GM12872 (cell line): Measurements from ENCODE around the gene DLGAP3.
A peak's percentile ranks its signal among the peaks of the same experiment; 100 is the strongest.

Experiments used
- TF ChIP-seq, protein P1 (sequence below): IDR thresholded peaks from 3 replicates; pipeline ENCODE4 v1.5.1; 2011; ENCODE audit warnings: low read depth, mild to moderate bottlenecking, low read length, moderate library complexity; ENCODE audit not compliant: insufficient read depth

DLGAP3 gene

DNA sequence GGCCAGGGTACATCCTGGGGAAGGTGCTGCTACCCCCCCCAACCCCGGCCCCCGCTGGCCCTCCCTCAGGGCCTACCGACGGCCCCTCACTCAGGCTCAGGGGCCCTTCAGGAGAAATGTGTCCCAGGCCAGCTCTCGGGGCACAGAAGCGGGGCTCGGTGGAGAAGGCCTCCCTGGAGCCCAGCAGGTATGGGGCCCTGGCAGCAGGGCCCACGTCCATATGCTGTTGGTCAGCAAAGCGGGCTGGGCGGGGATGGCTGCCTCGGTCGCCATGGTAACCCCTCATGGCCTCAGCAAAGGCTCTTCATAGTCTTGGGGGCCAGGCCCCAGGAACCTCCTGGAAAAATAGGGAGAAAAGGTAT lies 24.4 kb downstream of the DLGAP3 start:
- TF ChIP-seq, protein P1, sequence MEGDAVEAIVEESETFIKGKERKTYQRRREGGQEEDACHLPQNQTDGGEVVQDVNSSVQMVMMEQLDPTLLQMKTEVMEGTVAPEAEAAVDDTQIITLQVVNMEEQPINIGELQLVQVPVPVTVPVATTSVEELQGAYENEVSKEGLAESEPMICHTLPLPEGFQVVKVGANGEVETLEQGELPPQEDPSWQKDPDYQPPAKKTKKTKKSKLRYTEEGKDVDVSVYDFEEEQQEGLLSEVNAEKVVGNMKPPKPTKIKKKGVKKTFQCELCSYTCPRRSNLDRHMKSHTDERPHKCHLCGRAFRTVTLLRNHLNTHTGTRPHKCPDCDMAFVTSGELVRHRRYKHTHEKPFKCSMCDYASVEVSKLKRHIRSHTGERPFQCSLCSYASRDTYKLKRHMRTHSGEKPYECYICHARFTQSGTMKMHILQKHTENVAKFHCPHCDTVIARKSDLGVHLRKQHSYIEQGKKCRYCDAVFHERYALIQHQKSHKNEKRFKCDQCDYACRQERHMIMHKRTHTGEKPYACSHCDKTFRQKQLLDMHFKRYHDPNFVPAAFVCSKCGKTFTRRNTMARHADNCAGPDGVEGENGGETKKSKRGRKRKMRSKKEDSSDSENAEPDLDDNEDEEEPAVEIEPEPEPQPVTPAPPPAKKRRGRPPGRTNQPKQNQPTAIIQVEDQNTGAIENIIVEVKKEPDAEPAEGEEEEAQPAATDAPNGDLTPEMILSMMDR: no peak

DNA sequence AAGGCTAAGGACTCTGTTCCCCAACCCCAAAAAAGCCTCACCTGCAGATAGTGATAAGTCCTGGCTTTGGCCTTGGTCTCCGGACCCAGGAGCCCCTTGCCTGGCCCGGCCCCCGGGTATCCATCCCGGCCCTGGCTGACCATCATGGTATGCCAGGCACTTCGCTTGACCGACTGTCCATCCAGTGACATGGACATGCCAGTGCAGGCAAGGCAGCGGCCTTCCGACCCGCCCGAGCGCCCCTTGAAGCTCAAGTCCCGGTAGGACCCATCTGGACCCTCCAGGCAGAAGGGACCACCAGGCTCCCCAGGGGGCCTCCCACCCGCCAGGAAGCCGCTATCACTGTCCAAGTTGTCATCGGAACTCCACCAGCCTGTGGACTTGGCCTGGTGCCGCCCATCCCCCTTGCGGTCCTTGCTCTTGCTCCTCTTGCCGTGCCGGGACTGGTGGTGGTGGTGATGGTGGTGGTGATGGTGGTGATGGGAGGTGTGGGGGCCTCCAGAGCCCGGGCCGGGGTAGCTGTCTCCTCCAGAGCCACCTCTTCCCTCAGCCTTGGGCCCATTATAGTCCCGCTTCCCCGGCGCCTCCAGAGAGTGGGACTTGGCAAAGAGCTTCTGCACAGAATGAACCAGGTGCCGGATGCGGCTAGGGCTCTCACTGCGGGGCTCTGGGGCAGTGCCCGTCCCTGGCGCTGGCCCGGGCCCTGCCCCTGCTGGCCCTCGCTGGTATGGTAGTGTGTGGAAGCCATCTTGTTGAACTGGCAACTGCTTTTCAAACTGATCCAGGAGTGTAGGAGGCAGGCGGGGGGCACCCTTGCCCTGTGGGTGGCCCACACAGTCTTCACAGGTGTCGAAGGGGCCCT lies 25.0 kb downstream of the DLGAP3 start:
- TF ChIP-seq, protein P1: 0 out of 3 replicates have a peak, but pooled peaks have one; percentile 10

GRCh38 chr1:34901919-34902318 lies 27.5 kb downstream of the DLGAP3 start:
- TF ChIP-seq, protein P1: no peak

DNA sequence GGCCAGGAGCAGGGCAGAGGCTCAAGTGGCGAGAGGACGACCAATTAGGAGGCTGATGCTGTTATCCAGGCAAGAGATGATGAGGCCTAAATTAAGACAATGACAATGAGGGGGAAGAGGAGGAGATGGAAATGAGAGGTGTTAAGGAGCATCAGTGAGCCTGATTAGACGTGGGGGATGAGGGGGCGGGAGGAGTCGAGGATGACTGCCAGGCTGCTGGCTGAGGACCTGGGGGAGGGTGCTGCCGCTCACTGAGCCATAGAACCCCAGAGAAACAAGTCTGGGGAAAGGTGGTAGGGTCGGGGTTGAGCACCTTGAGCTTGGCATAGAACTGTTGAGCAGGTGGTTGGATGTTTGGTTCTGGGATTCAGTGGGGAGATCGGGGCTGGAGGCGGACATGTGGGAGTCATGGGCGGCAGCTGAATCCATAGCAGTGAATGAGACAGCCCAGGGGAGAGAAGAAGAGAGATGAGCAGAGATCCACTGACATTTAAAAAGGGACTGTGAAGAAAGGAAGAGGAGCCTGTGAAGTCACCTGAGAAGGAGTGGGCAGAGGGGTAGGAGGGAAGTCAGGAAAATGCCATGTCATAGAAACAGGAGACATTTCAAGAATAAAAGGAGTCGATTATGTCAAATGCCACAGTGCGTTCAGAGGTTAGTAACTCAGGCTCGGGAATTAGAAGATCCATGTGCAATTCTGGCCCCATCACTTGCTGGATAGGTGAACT lies 28.5 kb downstream of the DLGAP3 start:
- TF ChIP-seq, protein P1: no peak

GRCh38 chr1:34899906-34900305 lies 29.5 kb downstream of the DLGAP3 start:
- TF ChIP-seq, protein P1: no peak

DNA sequence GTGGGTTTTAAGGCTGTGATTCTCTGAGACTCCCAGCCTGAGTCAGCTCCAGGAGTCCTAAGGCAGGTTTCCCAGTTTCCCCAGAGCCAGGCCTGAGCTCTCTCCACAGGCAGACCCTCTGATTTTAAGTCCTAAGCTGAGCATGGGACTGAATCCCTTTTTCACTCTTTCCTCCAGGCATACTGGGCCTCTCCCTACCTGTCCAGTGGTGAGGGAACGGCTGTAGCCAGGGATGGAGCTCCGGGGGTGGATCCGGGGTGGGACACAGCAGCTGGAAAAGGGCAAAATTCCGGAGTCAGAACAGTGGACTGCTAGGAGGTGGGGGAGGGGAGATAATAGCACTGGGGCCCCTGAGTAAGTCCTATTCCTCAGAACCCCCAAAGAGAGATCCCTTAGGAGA lies 30.0 kb downstream of the DLGAP3 start:
- TF ChIP-seq, protein P1: no peak

- TF ChIP-seq, protein P1: no peak
Observed at GRCh38 chr1:34898330-34898761, 31.1 kb downstream of the DLGAP3 start.
